Activated CD4-positive, alpha-beta T cell treated with anti-CD3 and anti-CD28 coated beads for 48 hours (primary cell): ENCODE data around the gene PCDHGC5.

Source experiments
- DNase-seq: peaks from one replicate; pipeline ENCODE4 v3.0.0-alpha.2; 2020

PCDHGC5 gene

GRCh38 chr5:141513627-141514329, 24.9 kb downstream of the PCDHGC5 start:
- peak; percentile 79 for DNase-seq

DNA sequence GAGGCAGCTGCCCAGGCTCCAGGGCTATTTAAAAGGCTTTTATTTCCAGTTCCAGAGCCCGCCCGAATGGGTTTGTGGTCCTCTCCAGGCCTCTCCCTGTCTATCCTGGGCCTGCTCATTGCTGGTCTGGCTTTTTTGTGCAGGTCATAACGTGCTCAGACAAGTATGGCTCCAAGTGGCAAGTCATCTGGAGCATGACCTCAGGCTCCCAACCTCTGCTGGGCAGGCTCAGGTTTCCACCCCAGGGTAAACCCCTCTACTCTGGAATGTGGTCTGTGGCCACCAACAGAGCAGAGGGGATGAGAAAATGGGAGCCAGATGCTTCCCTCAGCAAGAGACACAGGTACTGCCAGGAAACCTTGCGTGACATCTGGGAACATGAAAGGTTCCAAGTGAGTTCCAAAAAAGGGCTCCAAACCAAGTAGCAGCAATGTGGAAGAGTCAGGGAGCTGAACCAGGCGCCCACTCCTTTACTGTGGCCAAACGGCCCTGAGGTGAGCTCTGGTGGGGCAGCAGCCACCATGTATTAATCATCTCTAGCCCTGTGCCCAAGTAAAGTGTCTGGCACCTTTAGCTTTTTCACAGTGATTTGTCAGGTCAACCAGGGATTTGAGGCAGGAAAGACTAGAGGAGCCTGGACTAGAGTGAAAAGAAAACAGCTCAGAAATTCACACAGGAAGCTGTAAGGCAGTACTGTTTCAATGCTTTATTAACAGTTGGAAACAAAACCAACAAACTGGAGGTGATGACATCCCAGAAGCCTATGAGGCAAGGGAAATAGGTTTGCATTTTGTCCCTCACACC, 25.7 kb downstream of the PCDHGC5 start:
- DNase-seq = peak; percentile 25

- DNase-seq = no peak
Observed at GRCh38 chr5:141515141-141515540, 26.3 kb downstream of the PCDHGC5 start.

GRCh38 chr5:141515946-141516671, 27.2 kb downstream of the PCDHGC5 start:
- no peak for DNase-seq

GRCh38 chr5:141516672-141517025, 27.8 kb downstream of the PCDHGC5 start:
- no peak for DNase-seq

- no peak for DNase-seq
Observed at GRCh38 chr5:141517312-141517711, 28.4 kb downstream of the PCDHGC5 start.

DNA sequence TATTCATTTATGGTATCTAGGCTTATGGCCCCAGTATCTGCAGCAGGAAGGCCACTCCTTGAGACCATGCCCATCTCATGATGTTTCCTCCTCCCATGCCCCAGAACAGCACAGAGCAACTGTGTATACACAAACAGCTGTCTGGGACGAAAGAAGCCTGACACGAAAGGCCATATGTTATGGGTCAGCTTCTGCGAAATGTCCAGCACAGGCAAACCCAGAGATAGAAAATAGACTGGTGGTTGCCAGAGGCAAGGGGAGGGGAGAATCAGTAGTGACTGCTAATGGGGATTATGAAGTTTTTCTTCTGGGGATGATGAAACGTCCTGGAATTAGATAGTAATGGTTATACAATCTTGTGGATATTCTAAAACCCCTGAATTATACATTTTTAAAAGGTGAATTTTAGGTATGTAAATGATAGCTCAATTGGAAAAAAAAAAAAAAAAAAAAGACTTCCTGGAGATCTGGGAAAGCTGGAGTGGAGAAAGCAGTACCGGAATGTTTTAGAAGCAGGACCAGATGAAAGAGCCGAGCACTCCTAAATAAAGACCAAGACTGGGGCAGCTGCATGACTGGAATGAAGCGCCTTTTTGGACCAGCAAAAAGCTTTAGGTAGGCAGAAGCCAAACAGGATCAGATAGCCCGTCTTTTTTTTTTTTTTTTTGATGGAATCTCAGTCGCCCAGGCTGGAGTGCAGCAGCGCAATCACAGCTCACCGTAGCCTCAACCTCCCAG, 29.2 kb downstream of the PCDHGC5 start:
- no peak for DNase-seq

- no peak for DNase-seq
Observed at GRCh38 chr5:141518618-141519015, 29.7 kb downstream of the PCDHGC5 start.

GRCh38 chr5:141519605-141520565, 31.0 kb downstream of the PCDHGC5 start:
- DNase-seq = no peak

DNA sequence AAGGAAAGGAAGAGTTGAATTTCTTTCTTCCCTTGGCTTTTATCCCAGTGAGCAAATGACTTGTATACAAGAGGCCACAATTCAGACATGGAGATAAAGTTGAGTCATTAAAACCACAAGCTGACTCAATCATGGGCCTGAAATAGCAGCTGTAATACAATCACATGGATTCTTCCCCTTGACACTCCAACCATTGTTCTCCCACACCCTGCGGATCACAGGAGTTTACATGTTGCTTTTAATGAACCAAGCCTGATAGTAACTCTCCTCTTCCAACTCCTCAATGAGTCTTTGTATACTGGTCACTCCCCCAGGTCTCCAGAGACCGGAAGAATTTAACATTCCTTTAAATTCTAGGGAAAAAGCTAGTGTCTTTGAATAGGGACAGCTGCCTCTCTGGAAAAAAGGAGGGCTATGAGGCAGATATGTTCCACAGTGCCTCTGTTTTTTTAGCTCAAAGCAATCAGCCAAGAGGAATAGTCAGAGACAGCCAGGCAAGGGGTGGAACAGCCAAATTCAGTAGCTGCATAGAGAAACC, 32.4 kb downstream of the PCDHGC5 start:
- DNase-seq = no peak

GRCh38 chr5:141522301-141522700, 33.4 kb downstream of the PCDHGC5 start:
- no peak for DNase-seq

DNA sequence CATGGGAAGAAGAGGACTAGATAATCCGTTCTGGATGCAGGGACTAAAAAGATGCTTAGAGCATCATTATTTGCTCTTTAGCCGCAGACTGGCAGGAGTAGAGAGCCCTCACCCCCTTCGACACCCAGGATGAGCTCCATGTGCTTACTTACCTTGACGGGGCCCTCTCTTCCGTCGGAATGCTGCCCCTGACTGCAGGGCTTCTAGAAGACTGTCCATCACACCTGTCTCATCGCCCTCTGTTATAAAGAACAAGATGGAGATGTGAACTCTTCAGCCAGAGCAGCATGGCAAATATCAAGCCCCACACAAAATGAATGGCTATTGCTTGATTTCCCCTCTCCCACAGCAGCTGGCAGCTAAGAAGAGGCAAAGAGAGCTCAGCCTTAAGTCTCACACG, 35.1 kb downstream of the PCDHGC5 start:
- DNase-seq = no peak

GRCh38 chr5:141524604-141525597, 36.0 kb downstream of the PCDHGC5 start:
- peak; percentile 53 for DNase-seq

DNA sequence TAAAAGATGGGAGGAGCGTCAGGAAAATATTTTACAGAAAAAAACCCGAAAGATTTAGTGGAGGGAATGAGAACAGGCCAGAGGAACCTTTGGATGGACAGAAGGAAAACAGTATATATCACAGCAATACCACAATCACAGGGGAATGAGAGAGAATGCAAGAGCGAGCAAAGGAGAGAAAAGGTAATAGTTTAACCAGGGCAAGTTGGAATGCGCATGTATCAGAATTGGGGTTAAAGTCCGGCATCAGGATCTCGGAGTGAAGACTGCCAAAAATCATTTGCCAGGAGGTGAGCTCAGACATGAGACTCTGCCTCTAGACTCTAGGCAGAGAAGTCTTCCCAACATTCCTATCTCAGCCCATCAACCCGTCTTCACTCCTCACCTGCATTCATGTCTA, 36.8 kb downstream of the PCDHGC5 start:
- DNase-seq = no peak

GRCh38 chr5:141527426-141527825, 38.5 kb downstream of the PCDHGC5 start:
- no peak for DNase-seq

DNA sequence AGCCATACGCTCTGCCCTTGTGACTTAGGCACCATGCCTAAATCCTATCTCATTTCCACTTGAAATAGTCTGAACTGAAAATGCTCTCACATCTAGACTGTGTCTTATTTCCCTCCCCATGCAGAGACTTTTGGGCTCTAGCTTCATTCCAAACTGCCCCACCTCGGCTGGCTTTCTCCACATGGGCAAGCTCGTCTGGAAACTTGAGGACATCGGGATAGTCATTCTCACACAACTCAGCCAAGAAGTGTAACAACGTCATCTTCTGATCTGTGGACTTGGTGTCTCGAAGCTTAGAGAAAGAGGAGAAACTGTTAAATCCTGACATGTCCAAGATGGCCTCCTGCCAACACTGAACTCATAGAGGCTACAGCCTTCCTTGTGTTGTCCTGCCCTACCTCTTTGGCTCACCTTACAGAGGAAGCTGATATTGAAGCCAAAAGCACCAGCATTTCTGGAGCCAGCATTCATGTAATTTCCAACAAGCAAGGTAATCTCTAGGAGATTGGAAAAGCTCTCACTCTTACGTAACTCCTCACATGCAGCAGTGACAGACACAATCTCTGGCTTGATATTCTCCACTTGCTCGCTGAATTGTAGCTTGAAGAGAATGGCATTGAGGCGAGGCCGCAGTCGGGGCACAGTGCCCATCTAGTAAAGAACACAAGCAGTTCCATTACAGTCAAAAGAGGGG, 39.6 kb downstream of the PCDHGC5 start:
- DNase-seq = no peak

DNA sequence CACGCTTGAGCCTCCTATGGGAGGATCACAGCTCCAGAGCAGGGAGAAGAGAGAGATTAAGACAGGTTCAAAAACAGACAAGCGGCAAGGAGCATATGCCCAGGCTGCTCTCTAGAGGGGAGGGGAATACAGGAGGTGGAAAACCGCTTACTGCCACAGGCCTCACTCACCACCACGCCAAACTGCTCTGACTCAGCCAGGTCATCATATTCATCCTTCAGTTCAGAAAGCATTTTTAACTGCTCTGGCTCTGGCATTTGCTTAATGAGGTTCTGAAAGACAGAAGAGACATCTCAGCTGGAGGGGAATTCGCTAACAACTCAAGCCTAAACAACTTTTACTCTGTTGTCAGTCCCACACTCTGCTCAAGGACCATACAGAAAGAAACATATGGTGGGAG, 40.1 kb downstream of the PCDHGC5 start:
- no peak for DNase-seq

DNA sequence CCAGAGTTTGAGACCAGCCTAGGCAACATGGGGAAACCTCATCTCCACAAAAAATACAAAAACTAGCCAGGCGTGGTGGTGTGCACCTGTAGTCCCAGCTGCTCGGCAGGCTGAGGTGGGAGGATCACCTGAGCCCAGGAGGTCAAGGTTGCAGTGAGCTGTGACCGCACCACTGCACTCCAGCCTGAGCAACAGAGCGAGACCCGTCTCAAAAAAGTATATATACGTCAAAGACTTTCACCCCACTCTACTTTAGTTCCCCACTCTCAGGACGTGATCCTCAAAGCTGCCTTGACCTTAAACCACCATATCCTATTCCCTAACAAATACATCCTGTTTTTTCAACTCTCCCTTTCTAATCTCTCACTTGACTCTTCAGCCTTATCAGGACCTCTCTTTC, 41.0 kb downstream of the PCDHGC5 start:
- DNase-seq = no peak

- DNase-seq = no peak
Observed at GRCh38 chr5:141532726-141533125, 43.8 kb downstream of the PCDHGC5 start.

DNA sequence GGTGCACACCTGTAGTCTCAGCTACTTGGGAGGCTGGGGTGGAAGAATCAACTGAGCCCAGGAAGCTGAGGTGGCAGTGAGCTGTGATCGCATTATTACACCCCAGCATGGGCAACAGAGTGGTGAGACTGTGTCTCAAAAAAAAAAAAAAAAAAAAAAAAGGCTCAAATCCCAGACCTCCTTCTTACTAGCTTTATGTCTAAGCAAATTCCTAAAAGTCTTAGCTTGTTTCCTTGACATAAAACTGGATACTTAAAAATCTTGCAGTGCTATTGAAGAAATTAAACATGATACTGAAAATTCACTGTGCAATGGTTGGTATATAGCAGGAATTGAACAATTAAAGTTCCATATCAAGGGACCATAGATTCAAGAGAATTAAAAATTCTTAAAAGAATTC, 45.0 kb downstream of the PCDHGC5 start:
- DNase-seq = no peak
